ENCODE data around the gene TAS1R3.

The TAS1R3 gene

DNA sequence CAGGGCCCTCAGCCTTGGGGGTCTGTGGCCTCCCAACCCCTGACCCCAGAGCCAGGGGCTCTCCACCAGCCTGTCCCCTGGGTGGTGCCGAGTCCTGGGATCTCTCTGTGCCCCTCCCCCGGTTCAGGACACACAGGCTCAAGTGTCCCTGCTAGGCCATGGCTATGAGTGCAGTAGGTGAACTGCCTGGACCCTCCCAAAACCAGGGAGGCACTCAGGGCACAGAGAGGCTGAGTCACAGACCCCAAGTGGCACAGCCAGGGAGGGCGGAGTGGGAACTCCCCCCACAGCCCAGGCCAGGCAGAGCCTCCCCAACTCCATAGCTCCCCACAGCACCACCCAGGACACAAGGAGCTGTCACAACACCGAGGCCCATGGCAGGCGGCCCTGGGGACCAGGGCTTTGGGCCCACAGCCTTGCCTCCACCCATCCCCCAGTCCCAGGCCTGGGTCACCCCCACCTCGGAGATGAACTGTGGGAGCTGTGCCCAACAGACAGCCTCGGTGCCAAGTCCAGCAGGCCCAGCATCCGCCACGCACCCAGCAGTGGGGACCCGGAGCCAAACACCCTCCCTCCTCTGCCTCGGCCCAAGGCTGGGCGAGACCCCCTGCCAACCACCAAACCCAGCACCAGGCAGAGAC lies 14.9 kb downstream of the TAS1R3 start:
- no peak overlapping the region for H3K27ac ChIP-seq
- H3K4me1 ChIP-seq: no peaks in the 10 kb centered on the region
- H3K4me3 ChIP-seq (ENCODE audit: low read depth, low read length): no peak overlapping the region
- TF ChIP-seq, protein P1, sequence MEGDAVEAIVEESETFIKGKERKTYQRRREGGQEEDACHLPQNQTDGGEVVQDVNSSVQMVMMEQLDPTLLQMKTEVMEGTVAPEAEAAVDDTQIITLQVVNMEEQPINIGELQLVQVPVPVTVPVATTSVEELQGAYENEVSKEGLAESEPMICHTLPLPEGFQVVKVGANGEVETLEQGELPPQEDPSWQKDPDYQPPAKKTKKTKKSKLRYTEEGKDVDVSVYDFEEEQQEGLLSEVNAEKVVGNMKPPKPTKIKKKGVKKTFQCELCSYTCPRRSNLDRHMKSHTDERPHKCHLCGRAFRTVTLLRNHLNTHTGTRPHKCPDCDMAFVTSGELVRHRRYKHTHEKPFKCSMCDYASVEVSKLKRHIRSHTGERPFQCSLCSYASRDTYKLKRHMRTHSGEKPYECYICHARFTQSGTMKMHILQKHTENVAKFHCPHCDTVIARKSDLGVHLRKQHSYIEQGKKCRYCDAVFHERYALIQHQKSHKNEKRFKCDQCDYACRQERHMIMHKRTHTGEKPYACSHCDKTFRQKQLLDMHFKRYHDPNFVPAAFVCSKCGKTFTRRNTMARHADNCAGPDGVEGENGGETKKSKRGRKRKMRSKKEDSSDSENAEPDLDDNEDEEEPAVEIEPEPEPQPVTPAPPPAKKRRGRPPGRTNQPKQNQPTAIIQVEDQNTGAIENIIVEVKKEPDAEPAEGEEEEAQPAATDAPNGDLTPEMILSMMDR (IDR thresholded peaks at IDR 0.05): no peak
- no peak overlapping the region for H2AFZ ChIP-seq
- H3K79me2 ChIP-seq: peaks cover 22% of the 10 kb centered on the region
- H3K36me3 ChIP-seq (ENCODE audit: control insufficient read depth, insufficient read depth, low read length): no peaks in the 10 kb centered on the region
- no peak overlapping the region for H3K9ac ChIP-seq
- H3K27me3 ChIP-seq (ENCODE audit: control insufficient read depth, insufficient read depth, low read length): no peaks in the 10 kb centered on the region
- H3K4me2 ChIP-seq (ENCODE audit: low read length): peak overlapping the region; percentile 35
- H3K9me3 ChIP-seq (ENCODE audit: control insufficient read depth, low read length): no peaks in the 10 kb centered on the region

DNA sequence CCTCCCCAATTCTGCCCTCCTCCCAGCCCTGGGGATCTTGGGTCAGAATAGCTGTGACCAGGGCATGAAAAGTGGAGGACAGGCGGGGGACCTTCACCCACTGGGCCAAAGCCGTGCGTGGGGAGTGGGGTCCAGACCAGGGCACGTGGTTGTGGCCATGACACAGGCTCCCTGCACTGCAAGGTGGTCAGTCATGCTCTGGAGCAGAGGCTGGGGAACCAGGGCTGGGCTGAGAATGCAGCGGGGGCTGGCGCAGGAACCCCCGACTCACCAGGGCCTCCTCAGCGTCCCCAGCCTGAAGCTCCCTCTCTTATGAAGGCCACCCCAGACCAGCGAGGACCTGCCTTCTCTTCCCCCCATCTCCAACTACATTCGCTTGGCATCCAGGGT lies 15.4 kb downstream of the TAS1R3 start:
- Histone ChIP-seq H3K4me1 (no peaks in the 10 kb centered on the region), H3K4me2 (ENCODE audit: low read length) (no peak overlapping the region), H3K36me3 (ENCODE audit: control insufficient read depth, insufficient read depth, low read length) (no peaks in the 10 kb centered on the region), H2AFZ (no peak overlapping the region), H3K27me3 (ENCODE audit: control insufficient read depth, insufficient read depth, low read length) (no peaks in the 10 kb centered on the region), H3K4me3 (ENCODE audit: low read depth, low read length) (no peak overlapping the region), H3K79me2 (peaks cover 22% of the 10 kb centered on the region), H3K9ac (no peak overlapping the region), H3K9me3 (ENCODE audit: control insufficient read depth, low read length) (no peaks in the 10 kb centered on the region), H3K27ac (no peak overlapping the region)
- TF ChIP-seq, protein P1 (IDR thresholded peaks at IDR 0.05): no peak

DNA sequence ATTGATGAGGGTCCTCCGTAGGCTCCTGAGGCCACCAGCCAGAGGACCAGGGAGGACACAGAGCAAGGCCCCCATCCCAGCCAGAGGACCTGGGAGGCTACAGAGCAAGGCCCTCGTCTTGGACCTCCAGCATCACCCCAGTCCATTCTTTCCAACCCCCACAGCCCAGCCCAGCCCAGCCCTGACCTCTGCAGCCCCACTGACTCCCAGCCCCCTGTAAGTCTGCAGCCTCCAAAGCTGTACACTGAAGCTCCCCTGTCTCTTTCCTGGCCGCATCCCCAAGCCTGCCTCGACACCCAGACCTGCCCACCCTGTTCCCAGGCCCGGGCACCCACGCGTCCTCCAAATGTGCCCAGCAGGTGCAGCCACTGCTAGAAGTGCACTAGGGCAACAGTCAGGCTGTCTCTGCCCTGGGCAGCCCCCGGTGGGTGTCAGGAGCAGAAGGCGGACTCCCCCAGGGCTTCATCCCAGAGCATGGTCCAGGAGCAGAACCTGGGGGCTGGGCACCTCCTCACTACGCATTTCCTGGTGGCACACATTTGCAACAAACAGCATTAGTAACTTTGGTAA lies 16.0 kb downstream of the TAS1R3 start:
- Histone ChIP-seq H2AFZ (no peak overlapping the region), H3K4me1 (no peaks in the 10 kb centered on the region)

DNA sequence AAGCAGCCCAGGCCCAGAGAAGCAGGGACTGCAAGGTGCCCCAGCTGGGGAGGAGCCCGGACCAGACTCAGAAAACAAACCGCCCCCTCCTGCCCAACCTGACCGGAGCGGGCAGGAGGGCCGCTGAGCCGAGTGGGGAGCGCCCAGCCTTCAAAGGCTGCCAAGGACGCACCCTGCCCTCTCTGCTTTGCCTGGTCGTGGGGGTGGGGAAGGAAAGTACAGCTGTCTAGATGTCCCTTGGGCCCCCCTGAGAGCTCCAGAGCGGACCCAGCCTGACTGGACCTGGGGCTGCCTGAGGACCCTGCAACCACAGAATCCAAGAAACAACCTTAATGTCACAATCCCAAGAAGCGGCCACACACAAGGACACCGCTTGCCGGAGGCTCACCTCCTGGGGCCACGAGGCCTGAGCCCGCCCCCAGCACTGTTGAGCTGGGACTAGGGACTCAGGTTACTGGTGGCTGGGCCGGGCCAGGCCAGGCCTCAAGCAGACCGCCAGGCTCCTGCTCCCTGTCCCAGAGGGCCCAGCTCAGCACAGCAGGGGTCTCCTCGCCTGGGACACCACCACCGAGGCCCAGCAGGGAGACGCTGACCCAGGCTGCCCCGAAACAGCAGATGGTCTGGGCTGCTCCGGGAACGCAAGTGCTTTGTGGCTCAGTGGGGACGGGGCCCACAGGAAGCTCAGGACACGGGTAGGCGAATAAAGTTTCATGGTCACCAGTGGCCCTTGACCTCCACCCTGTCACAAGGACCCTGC lies 16.8 kb downstream of the TAS1R3 start:
- no peaks in the 10 kb centered on the region for H3K27me3 ChIP-seq (ENCODE audit: control insufficient read depth, insufficient read depth, low read length)
- no peaks in the 10 kb centered on the region for H3K36me3 ChIP-seq (ENCODE audit: control insufficient read depth, insufficient read depth, low read length)
- peak overlapping the region; percentile 60 for H3K4me3 ChIP-seq (ENCODE audit: low read depth, low read length)
- H3K9me3 ChIP-seq (ENCODE audit: control insufficient read depth, low read length): no peaks in the 10 kb centered on the region
- H3K27ac ChIP-seq: peak overlapping the region; percentile 66
- peaks cover 22% of the 10 kb centered on the region for H3K79me2 ChIP-seq
- no peaks in the 10 kb centered on the region for H3K4me1 ChIP-seq
- peak overlapping the region; percentile 89 for H3K4me2 ChIP-seq (ENCODE audit: low read length)
- TF ChIP-seq, protein P1 (IDR thresholded peaks at IDR 0.05): no peak
- peak overlapping the region; percentile 29 for H2AFZ ChIP-seq
- H3K9ac ChIP-seq: no peak overlapping the region

More for the DNA sequence above, 16.0 kb downstream of the TAS1R3 start:
- H3K4me3 ChIP-seq (ENCODE audit: low read depth, low read length): peak overlapping the region; percentile 60
- H3K27ac ChIP-seq: peak overlapping the region; percentile 66
- peaks cover 22% of the 10 kb centered on the region for H3K79me2 ChIP-seq
- no peaks in the 10 kb centered on the region for H3K36me3 ChIP-seq (ENCODE audit: control insufficient read depth, insufficient read depth, low read length)
- H3K4me2 ChIP-seq (ENCODE audit: low read length): peak overlapping the region; percentile 89
- no peaks in the 10 kb centered on the region for H3K9me3 ChIP-seq (ENCODE audit: control insufficient read depth, low read length)
- TF ChIP-seq, protein P1 (IDR thresholded peaks at IDR 0.05): no peak
- no peak overlapping the region for H3K9ac ChIP-seq
- H3K27me3 ChIP-seq (ENCODE audit: control insufficient read depth, insufficient read depth, low read length): no peaks in the 10 kb centered on the region

Data from parathyroid adenoma (tissue), 2 donors.